PC-9 (cell line): ENCODE data around the gene CSE1L.
"Not testable (repeated sequence)": the region's sequence is repeated elsewhere in the genome, so short reads cannot be mapped to it uniquely, and the experiment has no call there.

Experiments
- CTCF ChIP-seq: fragments of 200-600 bp; sonication (generic); conservative IDR thresholded peaks from 2 replicates; pipeline ENCODE4 v1.6.1; 2017; ENCODE audit warnings: mixed run types, antibody characterized with exemption, mild to moderate bottlenecking, moderate library complexity
- EZH2 ChIP-seq: fragments of 200-600 bp; sonication (generic); IDR thresholded peaks from 2 replicates; pipeline ENCODE4 v1.8.0; 2017; ENCODE audit warnings: antibody characterized with exemption, low read depth

GRCh38 chr20:49028177-49028576 is 17.9 kb upstream of the CSE1L start:
- not testable (repeated sequence) for TF ChIP-seq CTCF, EZH2
